GF-D8 (cell line): ENCODE data around the gene CFAP45.
A peak's percentile ranks its signal among the peaks of the same experiment; 100 is the strongest.

Source experiments
- DNase-seq: peaks from one replicate; lab custom pipeline; 2025; lab: John Stamatoyannopoulos, UW

CFAP45 gene

DNA sequence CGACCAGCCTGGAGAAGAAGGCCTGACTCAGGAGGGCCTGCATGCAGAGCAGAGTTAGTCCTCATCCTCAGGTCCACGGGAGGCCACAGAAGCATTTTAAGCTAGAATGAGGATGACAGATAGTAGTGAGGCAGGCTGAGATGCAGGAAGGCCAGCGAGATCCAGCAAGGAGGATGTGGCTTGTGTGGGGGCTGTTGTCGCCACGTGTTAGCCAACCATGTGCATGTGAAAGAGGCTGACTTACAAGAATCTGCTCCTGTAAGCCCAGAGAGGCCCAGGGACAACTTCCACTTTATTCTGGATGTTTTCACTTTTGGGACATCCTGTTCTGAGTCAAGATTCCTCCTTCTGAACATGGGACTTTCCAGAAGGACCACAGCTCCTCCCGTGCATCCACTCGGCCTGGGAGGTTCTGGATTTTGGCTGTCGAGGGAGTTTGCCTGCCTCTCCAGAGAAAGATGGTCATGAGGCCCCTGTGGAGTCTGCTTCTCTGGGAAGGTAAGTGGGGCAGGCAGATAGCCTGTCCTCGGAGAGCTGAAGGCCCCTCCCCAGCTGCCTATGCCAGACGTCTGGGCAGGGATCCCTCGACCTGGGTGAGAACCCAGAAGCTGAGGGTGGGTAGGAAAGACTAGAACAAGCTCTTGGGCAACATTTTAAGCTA, 73.4 kb downstream of the CFAP45 start, which contains the start of gene SLAMF8:
SLAMF8 (plus strand) TSS at position 433 of the 661 bp plus-strand sequence; CDS start at position 459, 26 bp downstream.
- peak; percentile 66 for DNase-seq

DNA sequence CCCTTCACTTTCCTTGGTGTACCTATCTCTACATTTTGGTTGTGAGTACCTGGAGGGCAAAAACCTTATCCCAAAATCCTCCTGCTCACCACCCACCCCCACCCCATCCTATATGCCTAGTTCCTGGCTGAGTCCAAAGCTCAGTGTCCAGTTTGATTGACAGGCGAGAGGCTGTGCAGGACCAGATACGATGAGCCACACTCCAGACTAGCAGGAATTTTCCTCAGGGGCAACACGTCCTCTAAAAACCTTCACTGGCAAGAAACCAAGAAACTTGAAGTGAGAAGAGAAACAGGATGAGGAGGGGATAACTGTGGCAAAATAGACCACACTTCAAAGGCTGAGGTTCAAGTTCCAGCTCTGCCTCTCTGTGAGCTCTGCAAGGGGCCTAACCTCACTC, 74.4 kb downstream of the CFAP45 start:
- no peak for DNase-seq

DNA sequence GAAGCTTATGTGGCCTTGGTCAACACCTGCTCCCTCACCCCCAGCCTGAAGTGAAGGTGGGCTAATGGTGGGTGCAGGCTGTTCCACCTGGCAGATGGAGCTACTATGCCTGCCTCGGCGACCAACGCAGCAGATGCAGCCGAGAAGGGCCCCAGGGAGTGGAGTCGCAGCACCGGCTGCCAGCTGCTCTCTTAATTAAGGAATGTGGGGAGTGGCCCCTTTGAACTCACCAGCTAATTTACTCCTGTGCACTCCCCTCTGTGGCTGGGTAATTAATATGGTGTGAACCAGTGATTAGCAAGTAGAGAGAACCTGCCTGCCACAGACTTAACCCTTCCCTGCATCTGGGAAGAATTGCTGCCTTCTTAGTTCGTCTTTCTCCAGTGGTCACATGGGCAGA, 76.6 kb downstream of the CFAP45 start:
- DNase-seq: no peak
